NCI-H82 treated with DMSO at 0.1 percent for 48 hours (cell line): ENCODE measurements around the gene RPL18.
A peak's percentile ranks its signal among the peaks of the same experiment; 100 is the strongest.
"Not testable (repeated sequence)": the region's sequence is repeated elsewhere in the genome, so short reads cannot be mapped to it uniquely, and the experiment has no call there.

Source experiments
- DNase-seq: peaks from one replicate; lab custom pipeline; 2025; ENCODE audit not compliant: unreplicated experiment; lab: John Stamatoyannopoulos, UW

The RPL18 gene

GRCh38 chr19:48644839-48645619 is 26.1 kb upstream of the RPL18 start:
- peak; percentile 82 for DNase-seq

- DNase-seq = no peak
Observed at GRCh38 chr19:48644355-48644754, 25.4 kb upstream of the RPL18 start.

- no peak for DNase-seq
Observed at GRCh38 chr19:48642862-48643261, 23.9 kb upstream of the RPL18 start.

GRCh38 chr19:48641850-48642249 is 22.9 kb upstream of the RPL18 start:
- DNase-seq = no peak

GRCh38 chr19:48639483-48640375 is 20.8 kb upstream of the RPL18 start:
- no peak for DNase-seq

GRCh38 chr19:48638831-48639381 is 19.9 kb upstream of the RPL18 start:
- DNase-seq = no peak

GRCh38 chr19:48637948-48638830 is 19.2 kb upstream of the RPL18 start:
- peak; percentile 94 for DNase-seq

GRCh38 chr19:48637449-48637947 is 18.5 kb upstream of the RPL18 start:
- peak; percentile 97 for DNase-seq

- DNase-seq = no peak
Observed at GRCh38 chr19:48636859-48637448, 18.0 kb upstream of the RPL18 start, which contains the start of gene DBP. DBP (minus strand) TSS chr19:48637379; CDS start chr19:48636994, 385 bp downstream.

- no peak for DNase-seq
Observed at GRCh38 chr19:48635966-48636858, 17.2 kb upstream of the RPL18 start.

GRCh38 chr19:48635263-48635965 is 16.4 kb upstream of the RPL18 start:
- DNase-seq = no peak

GRCh38 chr19:48634424-48635262 is 15.7 kb upstream of the RPL18 start:
- DNase-seq = peak; percentile 94

GRCh38 chr19:48634036-48634342 is 15.0 kb upstream of the RPL18 start:
- no peak for DNase-seq

GRCh38 chr19:48633148-48634035 is 14.4 kb upstream of the RPL18 start:
- peak; percentile 26 for DNase-seq

- no peak for DNase-seq
Observed at GRCh38 chr19:48632692-48633147, 13.7 kb upstream of the RPL18 start.

- DNase-seq = not testable (repeated sequence)
Observed at GRCh38 chr19:48632286-48632685, 13.3 kb upstream of the RPL18 start.

GRCh38 chr19:48631225-48631624 is 12.2 kb upstream of the RPL18 start:
- no peak for DNase-seq
